Mesendoderm (in vitro differentiated cells): ENCODE measurements around the gene NKX1-1.

Experiments used
- DNase-seq: peaks from one replicate; pipeline ENCODE4 v3.0.0; 2013
- H2AK5ac ChIP-seq: 2 replicates; pipeline ENCODE4 v1.6.1; 2013; ENCODE audit warnings: low read length, inconsistent platforms
- H2BK120ac ChIP-seq: 2 replicates; pipeline ENCODE4 v1.6.1; 2013; ENCODE audit warnings: low read depth, mild to moderate bottlenecking, low read length, moderate library complexity, mixed read lengths
- H2BK15ac ChIP-seq: replicated peaks from 2 replicates; pipeline ENCODE4 v1.6.1; 2013; ENCODE audit warnings: low read depth, mild to moderate bottlenecking, moderate library complexity
- H2BK5ac ChIP-seq: 2 replicates; pipeline ENCODE4 v1.6.1; 2013; ENCODE audit warnings: low read length, inconsistent platforms
- H3K18ac ChIP-seq: 2 replicates; pipeline ENCODE4 v1.6.1; 2013; ENCODE audit warnings: mild to moderate bottlenecking, low read length, mixed read lengths
- H3K23ac ChIP-seq: one replicate; pipeline ENCODE4 v1.6.1; 2013; ENCODE audit warnings: low read length
- H3K27ac ChIP-seq: 2 replicates; pipeline ENCODE4 v1.5.1; 2013; ENCODE audit warnings: low read depth, mild to moderate bottlenecking, inconsistent platforms, low read length, moderate library complexity
- H3K27me3 ChIP-seq: 2 replicates; pipeline ENCODE4 v1.6.1; 2013; ENCODE audit warnings: low read length, control low read depth, mild to moderate bottlenecking, inconsistent platforms; ENCODE audit not compliant: insufficient read depth, poor library complexity
- H3K36me3 ChIP-seq: 2 replicates; pipeline ENCODE4 v1.6.1; 2013; ENCODE audit warnings: low read length, inconsistent platforms; ENCODE audit not compliant: control insufficient read depth, insufficient read depth
- H3K4ac ChIP-seq: one replicate; pipeline ENCODE4 v1.6.1; 2013; ENCODE audit warnings: low read depth, mild to moderate bottlenecking, low read length, moderate library complexity
- H3K4me1 ChIP-seq: 2 replicates; pipeline ENCODE4 v1.6.1; 2013; ENCODE audit warnings: low read depth, low read length, inconsistent platforms; ENCODE audit not compliant: control insufficient read depth
- H3K4me2 ChIP-seq: 2 replicates; pipeline ENCODE4 v1.6.1; 2013; ENCODE audit warnings: low read length
- H3K4me3 ChIP-seq: 2 replicates; pipeline ENCODE4 v1.5.1; 2013; ENCODE audit warnings: mild to moderate bottlenecking, low read length
- H3K56ac ChIP-seq: one replicate; pipeline ENCODE4 v1.6.1; 2013; ENCODE audit warnings: low read length
- H3K79me1 ChIP-seq: 2 replicates; pipeline ENCODE4 v1.6.1; 2013; ENCODE audit warnings: low read length, inconsistent platforms
- H3K79me2 ChIP-seq: 2 replicates; pipeline ENCODE4 v1.6.1; 2013; ENCODE audit warnings: mild to moderate bottlenecking, low read length; ENCODE audit not compliant: control insufficient read depth, insufficient read depth
- H3K9ac ChIP-seq: 2 replicates; pipeline ENCODE4 v1.6.1; 2013; ENCODE audit warnings: low read length, inconsistent platforms
- H4K5ac ChIP-seq: one replicate; pipeline ENCODE4 v1.6.1; 2013; ENCODE audit warnings: low read length
- H4K8ac ChIP-seq: one replicate; pipeline ENCODE4 v1.6.1; 2013; ENCODE audit warnings: low read depth, mild to moderate bottlenecking, control low read depth, low read length, moderate library complexity
- WGBS: extraction: QIAGEN DNeasy Blood & Tissue Kit; methylation state at CpG from one replicate; pipeline ENCODE4 v1.1.7; 2013; ENCODE audit warnings: low lambda C conversion rate, missing lambda C conversion rate; ENCODE audit not compliant: insufficient coverage; ENCODE audit errors: extremely low coverage; 5-methylcytosine and 5-hydroxymethylcytosine counted together

The NKX1-1 gene

GRCh38 chr4:1400191-1400805, 5.9 kb downstream of the NKX1-1 start:
- Histone ChIP-seq H2BK120ac (no peak overlapping the region), H3K36me3 (no peaks in the 10 kb centered on the region), H3K4me1 (no peaks in the 10 kb centered on the region), H4K8ac (no peak overlapping the region), H3K27me3 (peaks cover 41% of the 10 kb centered on the region), H3K79me1 (no peaks in the 10 kb centered on the region), H3K9ac (no peak overlapping the region), H2BK15ac (no peak overlapping the region), H3K56ac (no peak overlapping the region), H3K18ac (no peak overlapping the region), H3K27ac (no peak overlapping the region), H3K4ac (no peak overlapping the region), H2AK5ac (no peak overlapping the region), H3K79me2 (no peaks in the 10 kb centered on the region), H3K4me3 (no peak overlapping the region), H4K5ac (no peak overlapping the region), H3K4me2 (no peak overlapping the region), H2BK5ac (no peak overlapping the region), H3K23ac (no peak overlapping the region)
- no peak for DNase-seq
- no CpG with 5 or more reads among the region's 11 CpGs for WGBS

- DNase-seq = no peak
- Histone ChIP-seq H3K18ac (no peak overlapping the region), H2BK15ac (no peak overlapping the region), H3K36me3 (no peaks in the 10 kb centered on the region), H3K23ac (no peak overlapping the region), H2BK5ac (no peak overlapping the region), H3K4me1 (no peaks in the 10 kb centered on the region), H3K4me3 (no peak overlapping the region), H3K27ac (no peak overlapping the region), H2AK5ac (no peak overlapping the region), H3K9ac (no peak overlapping the region), H3K56ac (no peak overlapping the region), H4K5ac (no peak overlapping the region), H2BK120ac (no peak overlapping the region), H3K79me2 (no peaks in the 10 kb centered on the region), H3K4ac (no peak overlapping the region), H3K4me2 (no peak overlapping the region), H4K8ac (no peak overlapping the region), H3K79me1 (no peaks in the 10 kb centered on the region), H3K27me3 (peaks cover 35% of the 10 kb centered on the region)
- no CpG with 5 or more reads among the region's 15 CpGs for WGBS
These were observed 6.6 kb downstream of the NKX1-1 start for GRCh38 chr4:1399508-1400190.

GRCh38 chr4:1398681-1399507, 7.3 kb downstream of the NKX1-1 start:
- Histone ChIP-seq H3K4me2 (no peak overlapping the region), H2AK5ac (no peak overlapping the region)
- DNase-seq = no peak

GRCh38 chr4:1396806-1397455, 9.3 kb downstream of the NKX1-1 start:
- Histone ChIP-seq H2BK5ac (no peak overlapping the region), H3K27me3 (peaks cover 10% of the 10 kb centered on the region), H3K4me2 (no peak overlapping the region), H3K79me2 (no peaks in the 10 kb centered on the region), H3K79me1 (no peaks in the 10 kb centered on the region), H3K9ac (no peak overlapping the region), H3K56ac (no peak overlapping the region), H4K5ac (no peak overlapping the region), H2AK5ac (no peak overlapping the region), H3K4me1 (no peaks in the 10 kb centered on the region), H4K8ac (no peak overlapping the region), H3K4ac (no peak overlapping the region), H3K27ac (no peak overlapping the region), H3K4me3 (no peak overlapping the region), H3K36me3 (no peaks in the 10 kb centered on the region), H2BK120ac (no peak overlapping the region), H3K23ac (no peak overlapping the region), H2BK15ac (no peak overlapping the region), H3K18ac (no peak overlapping the region)
- no peak for DNase-seq
- no CpG with 5 or more reads among the region's 11 CpGs for WGBS

More at GRCh38 chr4:1398681-1399507, 7.3 kb downstream of the NKX1-1 start:
- Histone ChIP-seq H3K9ac (no peak overlapping the region), H3K27me3 (peaks cover 27% of the 10 kb centered on the region), H2BK15ac (no peak overlapping the region), H3K18ac (no peak overlapping the region), H3K23ac (no peak overlapping the region), H3K4me3 (no peak overlapping the region), H2BK120ac (no peak overlapping the region), H3K79me1 (no peaks in the 10 kb centered on the region), H3K4me1 (no peaks in the 10 kb centered on the region), H3K4ac (no peak overlapping the region), H4K5ac (no peak overlapping the region), H3K79me2 (no peaks in the 10 kb centered on the region), H3K56ac (no peak overlapping the region), H3K36me3 (no peaks in the 10 kb centered on the region), H2BK5ac (no peak overlapping the region), H3K27ac (no peak overlapping the region), H4K8ac (no peak overlapping the region)
- no CpG with 5 or more reads among the region's 22 CpGs for WGBS

GRCh38 chr4:1395941-1396805, 10.1 kb downstream of the NKX1-1 start:
- no peak overlapping the region for H2BK120ac ChIP-seq
- no peak overlapping the region for H3K9ac ChIP-seq
- H3K4me3 ChIP-seq = no peak overlapping the region
- no peaks in the 10 kb centered on the region for H3K4me1 ChIP-seq
- H4K8ac ChIP-seq = no peak overlapping the region
- no peaks in the 10 kb centered on the region for H3K36me3 ChIP-seq
- no peaks in the 10 kb centered on the region for H3K79me1 ChIP-seq
- no peak overlapping the region for H2BK15ac ChIP-seq
- no peak overlapping the region for H2BK5ac ChIP-seq
- no peak overlapping the region for H3K18ac ChIP-seq
- no peak overlapping the region for H2AK5ac ChIP-seq
- H3K79me2 ChIP-seq = no peaks in the 10 kb centered on the region
- no peak overlapping the region for H3K27ac ChIP-seq
- no peak overlapping the region for H3K4ac ChIP-seq
- H3K27me3 ChIP-seq = peaks cover 3% of the 10 kb centered on the region
- no peak overlapping the region for H3K56ac ChIP-seq
- H3K23ac ChIP-seq = no peak overlapping the region
- no peak for DNase-seq
- WGBS = no CpG with 5 or more reads among the region's 13 CpGs
- no peak overlapping the region for H3K4me2 ChIP-seq
- no peak overlapping the region for H4K5ac ChIP-seq
